Hippocampal formation (tissue), 2 donors: ENCODE data around the gene PRAMEF5.
"Not testable (repeated sequence)": the region's sequence is repeated elsewhere in the genome, so short reads cannot be mapped to it uniquely, and the experiment has no call there.

Experiments
- DNase-seq, 2 donors: peaks; one replicate each; lab custom pipeline; 2025; lab: John Stamatoyannopoulos, UW

PRAMEF5 gene

DNA sequence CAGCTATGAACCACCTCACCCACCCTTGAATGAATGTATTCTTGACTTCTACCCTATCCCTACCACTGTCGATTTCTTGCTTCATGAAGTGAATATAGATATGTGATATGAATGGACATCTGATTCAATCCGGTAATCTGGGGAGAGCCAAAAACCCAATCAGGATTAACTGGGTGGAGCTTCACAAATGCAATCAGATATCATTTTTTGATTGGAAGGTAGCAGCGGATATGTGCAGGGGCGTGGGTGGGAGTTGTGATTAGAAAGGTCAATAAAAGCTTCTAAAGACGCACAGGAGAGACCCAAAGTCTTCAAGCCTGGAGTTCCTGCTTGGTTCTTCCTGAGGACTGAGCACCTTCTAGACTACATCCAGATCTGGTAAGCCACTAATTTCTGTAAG, at the start of gene PRAMEF5:
TSS of gene PRAMEF5 (plus strand) at position 301 of the 400 bp plus-strand sequence. CDS start 5,071 bp downstream, outside the sequence.
- not testable (repeated sequence) for DNase-seq

DNA sequence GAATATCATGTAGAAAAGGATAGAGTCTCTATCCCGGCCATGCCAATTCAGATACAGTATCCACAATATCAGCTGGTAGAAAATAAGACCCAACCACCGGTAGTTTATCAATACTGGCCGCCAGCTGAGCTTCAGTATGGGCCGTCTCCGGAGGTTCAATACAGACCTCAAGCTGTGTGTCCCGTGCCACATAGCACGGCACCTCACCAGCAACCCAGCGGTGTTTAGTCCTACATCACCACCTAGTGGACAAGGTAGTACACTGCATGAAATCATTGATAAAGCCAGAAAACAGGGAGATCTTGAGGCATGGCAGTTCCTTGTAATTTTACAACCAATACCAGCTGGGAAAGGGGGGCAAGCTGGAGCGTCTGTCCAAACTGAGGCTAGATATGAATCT, 45.3 kb upstream of the PRAMEF5 start:
- not testable (repeated sequence) for DNase-seq

DNA sequence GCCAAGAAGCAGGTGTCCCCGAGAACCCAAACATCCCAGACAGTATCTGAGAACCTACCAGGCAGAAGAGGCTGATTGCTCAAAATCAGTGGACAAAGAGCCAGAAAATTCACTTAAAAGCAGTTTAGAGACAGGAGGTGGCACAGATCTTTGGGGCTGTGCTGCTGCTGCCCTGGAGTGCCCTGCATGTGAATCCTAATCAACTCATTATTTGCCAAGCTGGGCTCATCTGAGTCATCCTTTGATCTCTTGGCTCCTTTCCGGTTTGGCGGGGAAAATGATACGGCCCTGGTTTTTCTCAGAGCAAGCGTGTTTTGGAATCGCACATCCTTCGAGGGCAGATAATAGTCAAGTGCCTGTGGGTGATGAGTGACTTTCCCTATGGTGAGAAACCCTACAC, 37.4 kb upstream of the PRAMEF5 start:
- DNase-seq: not testable (repeated sequence)

DNA sequence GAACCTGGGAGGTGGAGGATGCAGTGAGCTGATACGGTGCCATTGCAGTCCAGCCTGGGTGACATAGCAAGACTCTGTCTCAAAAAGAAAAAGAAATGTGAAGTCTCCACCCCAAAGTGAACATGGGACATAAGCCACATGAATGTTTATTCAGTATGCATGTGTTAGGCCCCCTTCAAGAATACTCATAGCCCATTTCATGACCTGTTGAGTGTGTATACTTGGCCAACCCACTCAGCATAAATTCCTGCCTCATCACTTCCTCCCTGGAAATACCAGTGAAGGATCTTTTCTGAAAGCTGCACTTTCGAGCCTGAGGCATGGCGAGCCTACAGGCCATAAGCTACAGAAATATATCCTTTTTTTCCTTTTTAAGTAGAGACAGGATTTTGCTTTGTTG, 34.8 kb upstream of the PRAMEF5 start:
- DNase-seq: not testable (repeated sequence)

DNA sequence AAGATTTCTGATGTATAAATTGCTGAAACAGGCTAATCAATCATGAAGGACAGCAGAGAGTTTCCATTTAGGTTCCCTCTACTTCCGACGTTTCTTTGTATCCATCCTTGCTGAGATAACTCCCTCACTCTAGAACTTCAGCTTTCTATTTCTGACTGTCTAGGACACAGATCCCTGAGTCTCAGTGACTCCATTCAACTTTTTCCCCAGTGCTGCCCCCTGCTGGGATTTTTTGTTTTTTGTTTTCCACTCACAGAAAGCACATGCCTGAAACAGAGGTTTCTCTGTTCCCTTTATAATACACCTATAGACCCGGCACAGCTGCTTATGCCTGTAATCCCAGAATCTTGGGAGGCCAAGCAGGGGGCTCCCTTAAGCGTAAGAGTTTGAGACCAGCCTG, 31.2 kb upstream of the PRAMEF5 start:
- DNase-seq: not testable (repeated sequence)

DNA sequence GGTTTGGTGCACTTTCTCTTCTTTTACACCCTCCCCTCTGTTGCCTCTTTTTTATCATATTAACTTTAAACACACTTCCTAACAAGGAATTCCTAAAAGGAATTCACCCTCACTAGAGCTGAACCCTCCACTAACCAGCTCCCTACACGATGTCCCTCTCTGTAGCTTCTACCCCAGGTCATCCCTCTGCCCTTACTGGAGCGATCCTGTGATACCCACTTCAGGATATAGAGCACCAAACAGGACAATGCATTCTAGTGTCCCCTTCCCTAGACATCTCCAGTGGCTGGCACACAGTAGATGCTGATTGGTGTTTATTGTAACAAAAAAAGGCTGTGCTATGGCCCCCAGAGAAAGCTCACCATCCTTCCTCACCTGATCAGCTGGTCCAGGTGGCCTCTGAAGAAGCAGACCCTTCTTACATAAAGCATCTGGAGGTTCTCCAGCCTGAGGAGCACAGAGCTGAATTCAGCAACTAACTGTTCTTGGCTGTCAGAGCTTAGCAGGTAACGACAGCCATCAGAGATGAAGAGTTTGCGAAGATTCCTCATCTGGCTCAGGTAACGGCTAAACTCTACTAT, 29.4 kb upstream of the PRAMEF5 start:
- DNase-seq: no peak

DNA sequence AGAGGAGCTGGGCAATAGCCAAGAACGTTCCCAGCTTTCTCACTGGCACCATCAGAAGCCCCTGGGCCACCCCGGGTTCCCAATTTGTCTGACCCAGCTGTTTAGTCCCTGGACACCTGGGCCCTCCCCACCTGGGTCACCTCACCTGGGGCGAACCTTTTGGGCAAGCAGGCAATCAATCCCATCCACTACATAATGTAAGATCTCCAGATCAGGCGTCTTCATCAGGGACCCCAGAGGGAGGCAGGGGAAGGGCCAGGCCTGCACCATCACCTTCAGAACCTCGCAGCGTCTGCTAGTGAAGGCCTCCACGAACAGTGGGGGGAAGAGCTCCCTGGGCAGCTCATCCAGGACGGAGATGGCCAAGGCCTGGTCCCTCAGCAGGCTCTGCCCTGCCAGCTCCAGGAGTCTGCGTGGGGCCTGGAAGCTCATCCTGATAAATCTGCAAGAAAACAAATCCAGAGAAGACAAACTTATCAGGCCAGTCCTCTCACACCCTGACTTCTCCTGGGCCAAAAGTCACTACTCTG, 28.3 kb upstream of the PRAMEF5 start, which contains the start of gene PRAMEF18:
TSS of gene PRAMEF18 (minus strand) at position 480 of the 530 bp plus-strand sequence. CDS start at position 432, 48 bp downstream.
- not testable (repeated sequence) for DNase-seq

DNA sequence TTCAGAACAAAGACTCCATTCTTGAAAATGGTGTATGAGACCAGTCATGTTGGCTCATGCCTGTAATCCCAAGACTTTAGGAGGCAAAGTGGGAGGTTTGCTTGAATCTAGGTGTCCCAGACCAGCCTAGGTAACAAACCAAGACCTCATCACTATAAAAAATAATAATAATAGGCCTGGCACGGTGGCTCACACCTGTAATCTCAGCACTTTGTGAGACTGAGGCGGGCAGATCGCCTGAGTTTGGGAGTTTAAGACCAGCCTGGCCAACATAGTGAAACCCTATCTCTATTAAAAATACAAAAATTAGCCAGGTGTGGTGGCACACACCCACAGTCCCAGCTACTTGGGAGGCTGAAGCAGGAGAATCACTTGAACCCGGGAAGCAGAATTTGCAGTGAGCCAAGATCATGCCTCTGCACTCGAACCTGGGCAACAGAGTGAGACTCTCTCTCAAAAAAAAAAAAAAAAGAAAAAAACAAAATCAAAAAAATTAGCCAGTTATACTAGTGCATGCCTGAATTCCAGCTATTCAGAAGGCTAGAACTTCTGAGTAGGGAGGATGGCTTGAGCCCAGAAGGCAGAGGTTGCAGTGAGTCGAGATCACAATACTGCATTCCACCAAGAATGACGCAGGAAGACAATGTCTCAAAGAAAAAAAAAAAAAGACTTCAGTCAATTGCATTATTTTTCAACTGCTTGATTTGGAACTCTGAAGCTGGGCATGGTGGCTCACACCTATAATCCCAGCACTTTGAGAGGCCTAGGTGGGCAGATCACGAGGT, 26.5 kb upstream of the PRAMEF5 start:
- not testable (repeated sequence) for DNase-seq

DNA sequence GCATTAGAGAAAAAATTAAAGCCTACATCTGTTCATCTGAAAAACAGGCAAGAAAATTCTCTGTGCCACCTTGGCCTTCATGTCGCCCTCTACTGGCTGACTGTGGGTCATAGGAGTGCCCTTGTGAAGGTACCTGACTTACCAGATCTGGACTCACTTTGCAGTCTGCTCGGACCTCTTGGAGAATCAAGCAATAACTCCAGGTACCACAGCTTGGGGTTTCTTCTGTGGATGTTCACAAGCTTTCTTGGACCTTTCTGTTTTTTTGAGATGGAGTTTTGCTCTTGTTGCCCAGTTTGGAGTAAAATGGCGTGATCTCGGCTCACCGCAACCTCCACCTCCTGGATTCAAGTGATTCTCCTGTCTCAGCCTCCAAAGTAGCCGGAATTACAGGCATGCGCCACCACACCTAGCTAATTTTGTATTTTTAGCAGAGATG, 25.6 kb upstream of the PRAMEF5 start:
- DNase-seq: no peak

DNA sequence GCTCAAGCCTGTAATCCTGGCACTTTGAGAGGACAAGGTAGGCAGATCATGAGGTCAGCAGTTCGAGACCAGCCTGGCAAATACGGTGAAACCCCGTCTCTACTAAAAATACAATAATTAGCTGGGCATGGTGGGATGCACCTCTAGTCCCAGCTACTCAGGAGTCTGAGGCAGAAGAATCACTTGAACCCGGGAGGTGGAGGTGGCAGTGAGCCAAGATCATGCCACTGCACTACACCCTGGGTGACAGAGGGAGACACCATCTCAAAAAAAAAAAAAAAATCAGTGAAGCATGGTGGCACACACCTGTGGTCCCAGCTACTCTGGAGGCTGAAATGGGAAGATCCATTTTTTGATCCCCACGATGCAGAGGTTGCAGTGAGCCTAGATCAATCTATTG, 23.9 kb upstream of the PRAMEF5 start:
- DNase-seq: not testable (repeated sequence)

DNA sequence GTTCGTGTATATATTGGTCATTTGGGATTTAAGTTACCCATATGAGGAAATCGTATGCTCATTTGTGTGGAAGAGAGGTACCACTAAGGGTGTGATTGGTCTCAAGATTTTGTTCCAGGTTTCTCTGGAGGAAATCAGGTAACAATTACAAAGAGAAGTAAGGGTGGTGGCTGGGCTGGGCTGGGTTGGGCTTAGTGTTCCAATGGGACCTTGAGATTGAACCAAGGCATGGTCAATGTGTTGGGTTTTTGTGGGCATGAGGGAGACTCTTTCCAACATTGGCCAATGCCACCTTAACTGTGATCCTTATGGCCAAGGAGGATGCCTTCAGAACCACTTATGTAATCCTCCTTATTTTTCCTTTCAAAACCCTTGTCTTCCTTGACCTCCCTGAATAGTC, 23.4 kb upstream of the PRAMEF5 start:
- not testable (repeated sequence) for DNase-seq

DNA sequence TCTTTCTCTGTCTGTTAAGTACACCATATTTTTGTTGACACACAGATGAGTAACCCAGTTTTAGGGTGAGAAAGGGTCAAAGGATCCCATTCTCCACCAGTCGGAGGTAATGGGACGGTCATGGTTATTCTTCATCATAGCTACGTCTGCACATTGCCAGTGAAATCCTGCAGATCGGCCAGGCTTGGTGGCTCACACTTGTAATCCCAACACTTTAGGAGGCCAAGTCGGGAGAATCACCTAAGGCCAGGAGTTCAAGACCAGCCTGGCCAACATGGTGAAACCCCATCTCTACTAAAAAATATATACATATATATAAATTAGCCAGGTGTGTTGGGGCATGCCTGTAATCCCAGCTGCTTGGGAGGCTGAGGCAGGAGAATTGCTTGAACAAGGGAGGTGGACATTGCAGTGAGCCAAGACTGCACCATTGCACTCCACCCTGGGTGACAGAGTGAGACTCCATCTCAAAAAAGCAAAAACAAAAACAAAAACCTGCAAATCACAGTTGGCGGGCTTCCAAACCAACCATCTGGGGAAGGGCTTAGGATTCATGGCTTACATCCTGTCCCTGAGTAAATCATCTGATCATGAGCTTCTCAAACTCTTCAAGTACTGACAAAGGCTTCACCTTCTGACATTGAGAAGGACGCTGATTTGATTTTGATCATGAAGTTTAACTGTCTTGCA, 22.8 kb upstream of the PRAMEF5 start:
- not testable (repeated sequence) for DNase-seq

DNA sequence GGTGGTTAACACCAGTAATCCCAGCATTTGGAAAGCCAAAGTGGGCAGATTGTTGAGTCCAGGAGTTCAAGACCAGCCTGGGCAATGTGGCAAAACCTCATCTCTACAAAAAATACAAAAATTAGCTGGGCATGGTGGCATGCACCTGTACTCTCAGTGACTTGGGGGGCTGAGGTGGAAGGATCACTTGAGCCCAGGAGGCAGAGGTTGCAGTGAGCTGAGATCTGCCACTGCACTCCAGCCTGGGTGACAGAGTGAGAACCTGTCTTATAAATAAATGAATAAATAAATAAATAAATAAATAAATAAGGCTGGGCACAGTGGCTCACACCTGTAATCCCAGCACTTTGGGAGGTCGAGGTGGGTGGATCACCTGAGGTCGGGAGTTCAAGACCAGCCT, 21.9 kb upstream of the PRAMEF5 start:
- not testable (repeated sequence) for DNase-seq

DNA sequence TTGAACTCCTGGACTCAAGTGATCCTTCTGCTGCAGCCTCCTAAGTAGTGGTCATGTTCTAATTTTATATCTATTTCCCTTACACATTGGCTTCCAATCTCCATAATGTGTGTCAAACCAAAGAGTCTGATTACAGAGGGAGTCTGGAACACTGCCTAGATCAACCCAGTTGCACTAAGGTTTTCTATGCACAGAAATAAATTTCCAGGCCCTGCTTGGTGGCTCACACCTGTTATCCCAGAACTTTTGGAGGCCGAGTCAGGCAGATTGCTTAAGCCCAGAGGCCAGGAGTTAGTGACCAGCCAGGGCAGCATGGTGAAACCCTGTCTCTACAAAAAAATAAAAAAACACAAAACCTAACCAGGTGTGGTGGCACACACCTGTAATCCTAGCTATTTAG, 19.9 kb upstream of the PRAMEF5 start:
- DNase-seq: not testable (repeated sequence)

DNA sequence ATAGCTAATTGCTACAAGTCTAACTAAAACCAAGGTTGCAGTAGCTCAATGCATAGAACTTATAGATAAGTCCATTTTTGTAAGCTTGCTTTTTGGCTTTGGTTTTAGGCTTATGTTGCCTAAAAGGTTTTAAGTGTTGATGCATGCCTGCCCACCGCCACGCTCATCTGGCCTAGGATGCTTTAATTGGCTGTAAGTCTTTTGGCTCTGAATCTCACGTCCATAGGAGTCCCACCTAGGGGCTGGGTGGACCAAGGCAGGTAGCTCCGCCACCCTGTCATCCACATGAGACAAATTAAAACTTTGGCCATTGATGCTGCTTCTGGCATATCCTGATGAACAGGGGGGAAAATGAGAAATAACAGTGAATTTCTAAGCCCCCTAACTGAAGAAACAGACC, 16.4 kb upstream of the PRAMEF5 start:
- not testable (repeated sequence) for DNase-seq

DNA sequence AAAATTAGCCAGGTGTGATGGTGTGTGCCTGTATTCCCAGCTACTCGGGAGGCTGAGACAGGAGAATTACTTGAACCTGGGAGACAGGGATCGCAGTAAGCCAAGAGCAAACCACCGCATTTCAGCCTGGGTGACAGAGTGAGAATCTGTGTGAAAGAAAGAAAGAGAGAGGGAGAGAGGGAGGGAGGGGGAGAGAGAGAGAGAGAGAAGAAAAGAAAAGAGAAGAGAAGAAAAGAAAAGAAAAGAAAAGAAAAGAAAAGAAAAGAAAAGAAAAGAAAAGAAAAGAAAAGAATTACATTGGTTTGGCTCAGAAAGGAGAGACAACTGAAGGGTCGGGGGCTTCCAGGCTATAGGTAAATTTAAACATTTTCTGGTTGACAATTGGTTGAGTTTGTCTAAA, 14.4 kb upstream of the PRAMEF5 start:
- not testable (repeated sequence) for DNase-seq

DNA sequence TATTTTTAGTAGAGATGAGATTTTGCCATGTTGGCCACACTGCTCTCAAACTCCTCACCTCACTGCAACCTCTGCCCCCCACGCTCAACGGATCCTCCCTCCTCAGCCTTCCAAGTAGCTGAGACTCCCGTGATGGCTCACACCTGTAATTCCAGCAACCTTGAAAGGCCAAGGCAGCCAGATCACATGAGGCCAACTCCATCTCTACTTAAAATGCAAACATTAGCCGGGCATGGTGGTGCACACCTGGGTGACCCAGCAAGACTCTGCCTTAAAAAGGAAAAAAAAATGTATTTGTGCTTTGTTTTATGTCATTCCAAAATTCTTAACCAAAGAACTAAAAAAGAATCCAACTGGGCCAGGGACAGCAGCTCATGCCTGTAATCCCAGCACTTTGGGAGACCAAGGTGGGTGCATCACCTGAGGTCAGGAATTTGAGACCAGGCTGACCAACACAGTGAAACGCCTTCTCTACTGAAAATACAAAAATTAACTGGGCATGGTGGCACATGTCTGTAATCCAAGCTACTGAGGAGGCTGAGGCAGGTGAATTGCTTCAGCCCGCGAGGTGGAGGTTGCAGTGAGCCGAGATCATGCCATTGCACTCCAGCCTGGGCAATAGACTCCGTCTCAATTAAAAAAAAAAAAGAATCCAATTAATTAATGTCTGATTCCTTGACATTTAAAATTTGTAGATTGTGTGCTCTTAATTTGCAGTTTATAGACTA, 10.3 kb upstream of the PRAMEF5 start:
- not testable (repeated sequence) for DNase-seq

DNA sequence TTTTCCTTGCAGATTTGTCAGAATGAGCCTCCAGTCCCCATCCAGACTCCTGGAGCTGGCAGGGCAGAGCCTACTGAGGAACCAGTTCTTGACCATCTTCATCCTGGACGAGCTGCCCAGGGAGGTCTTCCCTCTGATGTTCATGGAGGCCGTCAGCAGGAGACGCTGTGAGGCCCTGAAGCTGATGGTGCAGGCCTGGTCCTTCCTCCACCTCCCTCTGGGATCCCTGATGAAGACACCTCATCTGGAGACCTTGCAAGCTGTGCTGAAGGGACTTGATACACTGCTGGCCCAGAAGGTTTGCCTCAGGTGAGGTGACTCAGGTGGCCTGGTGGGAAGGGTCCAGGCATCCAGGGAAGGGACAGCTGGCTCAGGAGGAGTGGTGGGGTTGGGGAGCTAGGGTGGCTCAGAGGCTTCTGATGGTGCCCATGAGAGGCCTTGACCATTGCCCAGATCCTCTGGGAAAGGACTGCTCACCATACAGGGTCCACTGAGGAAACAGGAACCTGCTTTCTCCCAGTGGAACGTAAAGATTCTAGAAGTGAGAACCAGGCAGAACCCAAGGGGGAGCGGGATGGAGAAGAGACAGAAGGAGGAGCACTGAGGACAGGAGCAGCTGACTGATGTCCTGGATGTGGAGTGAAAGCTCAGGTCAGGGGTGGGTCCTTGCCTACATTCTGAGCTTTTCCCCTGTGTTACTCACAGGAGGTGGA, 8.0 kb upstream of the PRAMEF5 start:
- not testable (repeated sequence) for DNase-seq

DNA sequence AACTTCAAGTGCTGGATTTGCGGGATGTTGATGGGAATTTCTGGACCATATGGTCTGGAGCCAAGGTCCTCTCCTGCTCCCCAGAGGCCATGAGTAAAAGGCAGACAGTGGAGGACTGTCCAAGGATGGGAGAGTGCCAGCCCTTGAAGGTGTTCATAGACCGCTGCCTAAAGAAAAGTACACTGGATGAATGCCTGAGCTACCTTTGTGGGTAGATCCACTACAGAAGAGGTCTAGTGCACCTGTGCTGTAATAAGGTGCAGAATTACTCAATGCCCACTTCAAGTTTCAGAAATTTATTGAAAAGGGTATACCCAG, 7.5 kb upstream of the PRAMEF5 start:
- DNase-seq: not testable (repeated sequence)

DNA sequence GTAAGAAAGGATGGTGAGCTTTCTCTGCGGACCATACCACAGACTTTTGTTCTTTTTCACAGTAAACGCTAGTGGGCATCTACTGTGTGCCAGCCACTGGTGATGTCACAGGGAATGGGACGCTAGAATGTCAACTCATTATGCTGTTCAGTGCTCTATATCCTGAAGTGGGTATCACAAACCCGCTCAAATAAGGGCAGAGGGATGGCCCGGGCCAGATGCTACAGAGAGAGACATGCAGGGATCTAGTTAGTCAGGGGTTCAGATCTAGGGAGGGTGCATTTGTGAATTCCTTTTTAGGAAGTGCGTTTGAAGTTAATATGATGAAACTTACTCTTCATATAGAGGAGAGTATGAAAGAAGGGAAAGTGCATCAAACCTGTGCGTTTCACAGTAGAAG, 6.9 kb upstream of the PRAMEF5 start:
- DNase-seq: not testable (repeated sequence)

DNA sequence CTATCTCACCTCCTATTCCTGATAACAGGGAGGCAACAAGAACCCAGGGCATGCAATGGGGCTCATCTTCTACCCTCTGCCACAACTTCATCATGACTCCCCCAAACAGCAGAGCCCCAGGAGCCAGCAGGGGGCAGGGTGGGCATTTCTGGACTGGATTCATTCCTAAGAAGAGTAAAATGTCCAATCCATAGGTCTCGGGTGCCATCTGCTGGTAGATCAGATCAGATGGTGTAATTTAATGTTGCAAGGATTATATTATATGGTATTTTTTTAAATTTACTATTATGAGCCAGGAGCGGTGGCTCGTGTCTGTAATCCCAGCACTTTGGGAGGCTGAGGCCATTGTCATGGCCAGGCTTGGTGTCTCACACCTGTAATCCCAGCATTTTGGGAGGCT, 11.1 kb downstream of the PRAMEF5 start:
- not testable (repeated sequence) for DNase-seq
